SK-N-SH (cell line): Measurements from ENCODE around the gene OCSTAMP.

ENCODE experiments used
- EP300 ChIP-seq, 2 experiments: IDR thresholded peaks; 2 replicates each; pipeline versions ENCODE4 v1.4.0 to v1.6.1; 2012; ENCODE audit warnings: borderline replicate concordance in 1 of 2, low read depth in 1 of 2, low read length in 1 of 2
- EZH2phosphoT487 ChIP-seq: fragments of 200-600 bp; sonication (generic); IDR thresholded peaks from 2 replicates; pipeline ENCODE4 v1.6.1; 2017; ENCODE audit warnings: low read depth, mixed run types, mild to moderate bottlenecking, antibody characterized with exemption, moderate library complexity, borderline replicate concordance
- POLR2AphosphoS5 ChIP-seq: IDR thresholded peaks from 2 replicates; pipeline ENCODE4 v1.6.1; 2012; ENCODE audit warnings: low read depth, low read length
- SMC3 ChIP-seq: IDR thresholded peaks from 2 replicates; pipeline ENCODE4 v1.6.1; 2012; ENCODE audit warnings: low read depth, low read length, improper control_type of control experiment
- TF ChIP-seq, protein P1 (sequence below): fragments of 200-600 bp; sonication (generic); IDR thresholded peaks from 2 replicates; pipeline ENCODE4 v1.6.1; 2017; ENCODE audit warnings: antibody characterized with exemption, mild to moderate bottlenecking, moderate library complexity
- TF ChIP-seq, protein P2 (sequence below): IDR thresholded peaks from 2 replicates; pipeline ENCODE4 v1.4.0; 2012; ENCODE audit warnings: low read depth
- TF ChIP-seq, protein P3 (sequence below): fragments of 150-350 bp; IDR thresholded peaks from 2 replicates; pipeline ENCODE4 v1.6.1; 2016; ENCODE audit warnings: mild to moderate bottlenecking, low read depth, low read length

DNA sequence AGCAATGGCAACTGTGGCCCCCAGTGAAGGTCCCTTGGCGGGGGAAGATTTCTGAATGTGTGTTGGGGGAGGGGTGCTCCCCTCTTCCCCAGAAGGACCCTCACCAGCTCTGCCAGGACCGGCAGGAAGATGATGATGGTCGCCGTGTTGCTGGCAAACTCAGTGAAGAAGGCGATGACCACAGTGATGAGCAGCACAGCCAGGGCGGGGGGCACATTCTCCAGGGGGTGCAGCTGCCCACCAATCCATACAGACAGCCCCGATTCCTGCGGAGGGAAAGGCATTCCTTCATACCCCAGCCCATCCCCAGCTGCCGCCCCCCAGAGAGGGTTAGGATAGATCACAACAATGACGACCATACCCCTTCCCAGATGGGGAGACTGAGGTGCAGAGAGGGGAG, 15.7 kb upstream of the OCSTAMP start:
- no peak for TF ChIP-seq EZH2phosphoT487
- TF ChIP-seq SMC3: no peak
- TF ChIP-seq, protein P1, sequence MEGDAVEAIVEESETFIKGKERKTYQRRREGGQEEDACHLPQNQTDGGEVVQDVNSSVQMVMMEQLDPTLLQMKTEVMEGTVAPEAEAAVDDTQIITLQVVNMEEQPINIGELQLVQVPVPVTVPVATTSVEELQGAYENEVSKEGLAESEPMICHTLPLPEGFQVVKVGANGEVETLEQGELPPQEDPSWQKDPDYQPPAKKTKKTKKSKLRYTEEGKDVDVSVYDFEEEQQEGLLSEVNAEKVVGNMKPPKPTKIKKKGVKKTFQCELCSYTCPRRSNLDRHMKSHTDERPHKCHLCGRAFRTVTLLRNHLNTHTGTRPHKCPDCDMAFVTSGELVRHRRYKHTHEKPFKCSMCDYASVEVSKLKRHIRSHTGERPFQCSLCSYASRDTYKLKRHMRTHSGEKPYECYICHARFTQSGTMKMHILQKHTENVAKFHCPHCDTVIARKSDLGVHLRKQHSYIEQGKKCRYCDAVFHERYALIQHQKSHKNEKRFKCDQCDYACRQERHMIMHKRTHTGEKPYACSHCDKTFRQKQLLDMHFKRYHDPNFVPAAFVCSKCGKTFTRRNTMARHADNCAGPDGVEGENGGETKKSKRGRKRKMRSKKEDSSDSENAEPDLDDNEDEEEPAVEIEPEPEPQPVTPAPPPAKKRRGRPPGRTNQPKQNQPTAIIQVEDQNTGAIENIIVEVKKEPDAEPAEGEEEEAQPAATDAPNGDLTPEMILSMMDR: no peak
- no peak for TF ChIP-seq EP300 (IDR thresholded peaks at IDR 0.05; ENCODE audit: borderline replicate concordance in 1 of 2, low read depth in 1 of 2, low read length in 1 of 2)
- TF ChIP-seq, protein P2, sequence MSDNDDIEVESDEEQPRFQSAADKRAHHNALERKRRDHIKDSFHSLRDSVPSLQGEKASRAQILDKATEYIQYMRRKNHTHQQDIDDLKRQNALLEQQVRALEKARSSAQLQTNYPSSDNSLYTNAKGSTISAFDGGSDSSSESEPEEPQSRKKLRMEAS: no peak
- no peak for TF ChIP-seq POLR2AphosphoS5
- TF ChIP-seq, protein P3, sequence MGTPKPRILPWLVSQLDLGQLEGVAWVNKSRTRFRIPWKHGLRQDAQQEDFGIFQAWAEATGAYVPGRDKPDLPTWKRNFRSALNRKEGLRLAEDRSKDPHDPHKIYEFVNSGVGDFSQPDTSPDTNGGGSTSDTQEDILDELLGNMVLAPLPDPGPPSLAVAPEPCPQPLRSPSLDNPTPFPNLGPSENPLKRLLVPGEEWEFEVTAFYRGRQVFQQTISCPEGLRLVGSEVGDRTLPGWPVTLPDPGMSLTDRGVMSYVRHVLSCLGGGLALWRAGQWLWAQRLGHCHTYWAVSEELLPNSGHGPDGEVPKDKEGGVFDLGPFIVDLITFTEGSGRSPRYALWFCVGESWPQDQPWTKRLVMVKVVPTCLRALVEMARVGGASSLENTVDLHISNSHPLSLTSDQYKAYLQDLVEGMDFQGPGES: no peak
